ENCODE data around the gene MPP3. TPM values are rescaled to one million over a fixed set of nuclear protein-coding genes. Genes with fewer than 3 reads are reported as not detected.

MPP3 gene
- total RNA-seq, 1 experiment from 2014 or later, result 19.5 TPM

DNA sequence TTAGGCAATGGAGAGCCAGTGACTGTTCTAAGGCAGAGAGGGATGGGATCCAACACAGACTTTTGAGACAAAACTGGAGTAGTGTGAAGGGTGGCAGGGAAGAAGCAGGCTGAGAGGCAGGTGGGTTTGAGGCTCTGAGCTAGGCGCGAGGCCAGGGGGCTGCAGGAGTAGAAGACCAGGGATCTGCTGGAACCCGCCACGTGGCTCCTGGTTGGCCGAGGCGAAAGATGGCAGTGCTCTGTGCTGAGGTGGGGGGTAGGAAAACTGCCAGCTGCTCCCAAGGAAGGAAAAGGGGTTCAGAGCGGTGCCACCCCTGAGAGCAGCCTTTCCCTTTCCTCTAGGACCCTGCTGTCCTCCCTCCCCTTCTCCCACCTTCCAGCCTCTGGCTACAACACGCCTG, 19.6 kb upstream of the MPP3 start:
- no TSS peak for BruUV-seq (replicated peaks)
- no peaks in the 10 kb centered on the region for H4K20me1 ChIP-seq (ENCODE audit: insufficient read depth)

More for the DNA sequence above, 19.6 kb upstream of the MPP3 start:
- ATAC-seq, result no peak
- Histone ChIP-seq H3K27ac (ENCODE audit: low read depth, low read length) (no peak overlapping the region), H3K4me1 (ENCODE audit: control insufficient read depth in 1 of 2, insufficient read depth in 2 of 2, low read length in 2 of 2) (no peaks in the 10 kb centered on the region), H3K27me3 (ENCODE audit: insufficient read depth, low read length) (no peaks in the 10 kb centered on the region), H3K9me3 (ENCODE audit: control insufficient read depth in 1 of 2, insufficient read depth in 1 of 2, low read depth in 1 of 2, low read length in 2 of 2) (no peaks in the 10 kb centered on the region), H3K4me3 (replicated peaks in 1 of 2; ENCODE audit: low read depth in 1 of 2, low read length in 2 of 2) (no peak overlapping the region), H3K9ac (ENCODE audit: low read length) (no peak overlapping the region), H3K79me2 (ENCODE audit: insufficient read depth, low read length) (no peaks in the 10 kb centered on the region), H3K9me2 (ENCODE audit: insufficient read depth) (no peaks in the 10 kb centered on the region), H3K4me2 (ENCODE audit: low read length) (no peak overlapping the region), H2AFZ (ENCODE audit: low read depth, low read length, poor library complexity, severe bottlenecking) (no peak overlapping the region), H3K36me3 (ENCODE audit: control insufficient read depth in 1 of 2, insufficient read depth in 2 of 2, low read length in 2 of 2) (no peaks in the 10 kb centered on the region)
- POLR2A ChIA-PET, result no interaction called here
- no peak for DNase-seq (ENCODE audit: low read depth, low spot score)
- TF ChIP-seq ZNF274 (IDR thresholded peaks at IDR 0.05; ENCODE audit: low read depth, low read length) (no peak), CBX3 (IDR thresholded peaks at IDR 0.05; ENCODE audit: low read depth) (no peak), RAD21 (IDR thresholded peaks at IDR 0.05; ENCODE audit: low read depth) (no peak), POLR2A (IDR thresholded peaks at IDR 0.05; ENCODE audit: borderline replicate concordance, extremely low read depth, insufficient read depth, insufficient read length) (no peak)
- TF ChIP-seq, protein P1, sequence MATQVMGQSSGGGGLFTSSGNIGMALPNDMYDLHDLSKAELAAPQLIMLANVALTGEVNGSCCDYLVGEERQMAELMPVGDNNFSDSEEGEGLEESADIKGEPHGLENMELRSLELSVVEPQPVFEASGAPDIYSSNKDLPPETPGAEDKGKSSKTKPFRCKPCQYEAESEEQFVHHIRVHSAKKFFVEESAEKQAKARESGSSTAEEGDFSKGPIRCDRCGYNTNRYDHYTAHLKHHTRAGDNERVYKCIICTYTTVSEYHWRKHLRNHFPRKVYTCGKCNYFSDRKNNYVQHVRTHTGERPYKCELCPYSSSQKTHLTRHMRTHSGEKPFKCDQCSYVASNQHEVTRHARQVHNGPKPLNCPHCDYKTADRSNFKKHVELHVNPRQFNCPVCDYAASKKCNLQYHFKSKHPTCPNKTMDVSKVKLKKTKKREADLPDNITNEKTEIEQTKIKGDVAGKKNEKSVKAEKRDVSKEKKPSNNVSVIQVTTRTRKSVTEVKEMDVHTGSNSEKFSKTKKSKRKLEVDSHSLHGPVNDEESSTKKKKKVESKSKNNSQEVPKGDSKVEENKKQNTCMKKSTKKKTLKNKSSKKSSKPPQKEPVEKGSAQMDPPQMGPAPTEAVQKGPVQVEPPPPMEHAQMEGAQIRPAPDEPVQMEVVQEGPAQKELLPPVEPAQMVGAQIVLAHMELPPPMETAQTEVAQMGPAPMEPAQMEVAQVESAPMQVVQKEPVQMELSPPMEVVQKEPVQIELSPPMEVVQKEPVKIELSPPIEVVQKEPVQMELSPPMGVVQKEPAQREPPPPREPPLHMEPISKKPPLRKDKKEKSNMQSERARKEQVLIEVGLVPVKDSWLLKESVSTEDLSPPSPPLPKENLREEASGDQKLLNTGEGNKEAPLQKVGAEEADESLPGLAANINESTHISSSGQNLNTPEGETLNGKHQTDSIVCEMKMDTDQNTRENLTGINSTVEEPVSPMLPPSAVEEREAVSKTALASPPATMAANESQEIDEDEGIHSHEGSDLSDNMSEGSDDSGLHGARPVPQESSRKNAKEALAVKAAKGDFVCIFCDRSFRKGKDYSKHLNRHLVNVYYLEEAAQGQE (IDR thresholded peaks at IDR 0.05; ENCODE audit: low read depth), result no peak
- TF ChIP-seq, protein P2, sequence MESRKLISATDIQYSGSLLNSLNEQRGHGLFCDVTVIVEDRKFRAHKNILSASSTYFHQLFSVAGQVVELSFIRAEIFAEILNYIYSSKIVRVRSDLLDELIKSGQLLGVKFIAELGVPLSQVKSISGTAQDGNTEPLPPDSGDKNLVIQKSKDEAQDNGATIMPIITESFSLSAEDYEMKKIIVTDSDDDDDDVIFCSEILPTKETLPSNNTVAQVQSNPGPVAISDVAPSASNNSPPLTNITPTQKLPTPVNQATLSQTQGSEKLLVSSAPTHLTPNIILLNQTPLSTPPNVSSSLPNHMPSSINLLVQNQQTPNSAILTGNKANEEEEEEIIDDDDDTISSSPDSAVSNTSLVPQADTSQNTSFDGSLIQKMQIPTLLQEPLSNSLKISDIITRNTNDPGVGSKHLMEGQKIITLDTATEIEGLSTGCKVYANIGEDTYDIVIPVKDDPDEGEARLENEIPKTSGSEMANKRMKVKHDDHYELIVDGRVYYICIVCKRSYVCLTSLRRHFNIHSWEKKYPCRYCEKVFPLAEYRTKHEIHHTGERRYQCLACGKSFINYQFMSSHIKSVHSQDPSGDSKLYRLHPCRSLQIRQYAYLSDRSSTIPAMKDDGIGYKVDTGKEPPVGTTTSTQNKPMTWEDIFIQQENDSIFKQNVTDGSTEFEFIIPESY (IDR thresholded peaks at IDR 0.05; ENCODE audit: extremely low read depth, insufficient replicate concordance, low read length), result no peak
- CTCF ChIA-PET, result no interaction called here
- intact Hi-C loops (cut with micrococcal nuclease), result no loop called here
- RAD21 ChIA-PET (ENCODE audit: low non-redundant PET in 1 of 2, low total read pairs in 2 of 2, uncharacterized antibody in 2 of 2, unreplicated experiment in 2 of 2), result no interaction called here
